Adipocyte (in vitro differentiated cells): ENCODE data around the gene FAM3A.
"Not testable (repeated sequence)": the region's sequence is repeated elsewhere in the genome, so short reads cannot be mapped to it uniquely, and the experiment has no call there.

Experiments used
- DNase-seq: peaks from one replicate; pipeline ENCODE4 v3.0.0-alpha.2; 2015; ENCODE audit warnings: low read depth
- H3K27me3 ChIP-seq: replicated peaks from 2 replicates; pipeline ENCODE4 v1.7.0; 2013; ENCODE audit warnings: mild to moderate bottlenecking, low read length, moderate library complexity; ENCODE audit not compliant: control insufficient read depth, insufficient read depth
- H3K36me3 ChIP-seq: 2 replicates; pipeline ENCODE4 v1.7.0; 2013; ENCODE audit warnings: low read length, mild to moderate bottlenecking, moderate library complexity; ENCODE audit not compliant: control insufficient read depth, insufficient read depth, severe bottlenecking
- H3K4me1 ChIP-seq: 2 replicates; pipeline ENCODE4 v1.7.0; 2013; ENCODE audit warnings: mild to moderate bottlenecking, low read length, moderate library complexity; ENCODE audit not compliant: control insufficient read depth, insufficient read depth
- H3K4me3 ChIP-seq: 2 replicates; pipeline ENCODE4 v1.7.0; 2013; ENCODE audit warnings: mild to moderate bottlenecking, low read length, moderate library complexity
- H3K9ac ChIP-seq: 2 replicates; pipeline ENCODE4 v1.7.0; 2013; ENCODE audit warnings: mild to moderate bottlenecking, low read length, moderate library complexity
- H3K9me3 ChIP-seq: 2 replicates; pipeline ENCODE4 v1.7.0; 2013; ENCODE audit warnings: mild to moderate bottlenecking, low read length, moderate library complexity; ENCODE audit not compliant: control insufficient read depth

The FAM3A gene

DNA sequence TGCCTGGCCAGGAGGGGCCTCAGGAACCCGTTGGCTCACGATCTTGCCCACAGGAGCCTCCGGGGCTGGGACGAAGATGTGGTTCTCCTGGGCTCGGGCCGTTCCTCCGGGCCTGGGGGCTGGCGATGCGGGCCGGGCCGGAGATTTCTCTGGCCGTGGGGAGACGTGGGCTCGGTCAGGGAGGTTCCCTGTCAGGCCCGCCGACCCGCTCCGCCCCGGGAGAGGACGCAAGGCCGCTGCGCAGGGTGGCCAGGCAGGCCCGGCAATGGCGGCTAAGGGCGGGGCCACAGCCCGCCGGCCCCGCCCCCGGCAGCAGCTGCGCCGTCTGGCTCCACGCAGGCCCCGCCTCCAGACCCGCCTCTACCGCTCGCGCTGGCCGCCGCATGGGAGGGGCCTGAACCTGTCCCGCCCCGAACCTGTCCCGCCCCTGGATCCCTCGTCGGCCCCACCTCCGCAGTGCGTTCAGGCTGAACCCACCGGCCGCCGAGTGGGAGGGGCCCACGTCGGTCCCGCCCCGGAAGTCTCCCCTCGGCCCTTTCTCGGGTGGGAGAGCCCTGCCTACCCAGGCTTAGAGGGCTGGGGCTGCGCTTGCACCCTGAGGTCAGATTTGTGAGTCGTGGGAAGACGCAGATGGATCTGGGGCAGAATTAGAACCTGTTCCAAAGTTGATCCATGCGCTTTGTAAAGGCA lies at the start of gene FAM3A:
Gene FAM3A, minus strand, starts transcription at position 267 of the 690 bp plus-strand sequence. CDS start 460 bp downstream, outside the sequence.
- no peaks in the 10 kb centered on the region for H3K9me3 ChIP-seq
- peak within 1 kb of the TSS; percentile 88 for H3K9ac ChIP-seq
- peaks cover 4% of the 10 kb centered on the region for H3K27me3 ChIP-seq
- H3K4me3 ChIP-seq: peak within 1 kb of the TSS; percentile 81
- H3K4me1 ChIP-seq: peaks cover 13% of the 10 kb centered on the region
- no peaks in the 10 kb centered on the region for H3K36me3 ChIP-seq
- peak; percentile 91 for DNase-seq

GRCh38 chrX:154562295-154562694 lies 46.3 kb upstream of the FAM3A start:
- not testable (repeated sequence) for H3K4me3 ChIP-seq, H3K9me3 ChIP-seq, H3K36me3 ChIP-seq, H3K9ac ChIP-seq, H3K27me3 ChIP-seq, H3K4me1 ChIP-seq, DNase-seq

DNA sequence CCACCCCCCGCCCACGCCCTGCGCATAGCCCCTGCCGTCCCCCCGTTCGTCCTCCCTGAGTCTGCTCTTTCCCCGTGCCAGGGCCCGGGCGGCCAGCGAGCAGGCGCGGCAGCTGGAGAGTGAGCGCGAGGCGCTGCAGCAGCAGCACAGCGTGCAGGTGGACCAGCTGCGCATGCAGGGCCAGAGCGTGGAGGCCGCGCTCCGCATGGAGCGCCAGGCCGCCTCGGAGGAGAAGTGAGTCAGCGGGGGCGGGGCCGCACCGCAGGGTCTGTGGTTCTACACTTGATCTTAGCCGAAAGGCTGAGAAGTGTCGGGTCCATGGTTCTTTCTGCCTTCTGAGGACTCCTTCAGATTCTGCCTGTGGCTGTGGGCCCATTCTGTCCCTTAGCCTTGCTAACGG lies 44.3 kb upstream of the FAM3A start:
- H3K9me3 ChIP-seq, H3K9ac ChIP-seq, DNase-seq, H3K4me3 ChIP-seq, H3K4me1 ChIP-seq, H3K36me3 ChIP-seq, H3K27me3 ChIP-seq: not testable (repeated sequence)

DNA sequence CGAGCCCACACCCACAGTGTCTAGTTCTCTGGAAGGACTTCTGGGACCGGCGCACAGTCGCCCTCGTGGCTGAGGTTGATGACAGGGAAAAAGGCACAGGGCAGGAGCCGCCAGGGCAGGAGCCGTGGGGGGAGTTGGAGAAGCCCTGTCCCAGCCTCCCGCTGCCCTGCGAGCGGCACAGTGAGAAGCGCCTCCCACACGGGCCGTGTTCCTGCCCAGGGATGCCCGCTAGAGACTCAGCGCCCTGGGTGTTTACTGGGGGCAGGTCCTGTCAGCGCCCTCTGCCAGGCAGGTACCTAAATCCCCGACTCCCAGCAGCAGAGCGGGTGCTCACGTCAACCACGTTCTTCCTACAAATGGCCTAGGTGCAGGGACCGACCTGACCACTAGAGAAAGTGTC lies 42.9 kb upstream of the FAM3A start:
- H3K36me3 ChIP-seq, H3K4me1 ChIP-seq, H3K4me3 ChIP-seq, DNase-seq, H3K9me3 ChIP-seq, H3K9ac ChIP-seq, H3K27me3 ChIP-seq: not testable (repeated sequence)

DNA sequence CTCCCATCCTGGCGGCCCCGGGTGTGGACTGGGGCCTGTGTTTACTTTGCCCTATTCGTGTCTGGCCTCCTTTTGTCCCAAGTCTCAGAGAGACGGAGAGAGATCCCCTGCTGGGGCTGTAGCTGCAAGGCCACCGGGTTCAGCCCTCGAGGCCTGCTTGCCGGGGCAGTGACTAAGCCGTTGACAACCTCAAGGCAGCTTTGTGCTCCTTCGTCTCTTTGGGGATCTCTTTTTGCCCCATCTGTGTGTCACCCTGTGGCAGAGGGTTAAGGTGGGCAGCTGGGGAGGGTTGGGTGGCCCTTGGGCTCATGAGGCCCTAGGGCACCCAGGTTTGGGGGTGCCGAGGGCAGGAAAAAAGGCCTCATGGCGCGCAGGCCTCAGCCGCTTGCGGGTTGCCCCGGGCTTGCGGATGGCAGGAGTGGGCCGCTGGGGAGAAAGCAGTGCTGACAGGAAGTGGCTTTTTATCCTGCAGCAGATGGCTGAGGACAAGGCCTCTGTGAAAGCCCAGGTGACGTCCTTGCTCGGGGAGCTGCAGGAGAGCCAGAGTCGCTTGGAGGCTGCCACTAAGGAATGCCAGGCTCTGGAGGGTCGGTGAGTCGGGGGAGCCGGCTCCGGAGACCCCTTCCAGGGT lies 42.1 kb upstream of the FAM3A start:
- not testable (repeated sequence) for H3K4me3 ChIP-seq, H3K9me3 ChIP-seq, H3K27me3 ChIP-seq, H3K4me1 ChIP-seq, DNase-seq, H3K9ac ChIP-seq
- H3K36me3 ChIP-seq: peaks cover 11% of the 10 kb centered on the region

- not testable (repeated sequence) for H3K9ac ChIP-seq, DNase-seq, H3K4me1 ChIP-seq, H3K4me3 ChIP-seq, H3K9me3 ChIP-seq, H3K27me3 ChIP-seq
- H3K36me3 ChIP-seq: peaks cover 15% of the 10 kb centered on the region
Measured at GRCh38 chrX:154552112-154552806, 36.2 kb upstream of the FAM3A start.

DNA sequence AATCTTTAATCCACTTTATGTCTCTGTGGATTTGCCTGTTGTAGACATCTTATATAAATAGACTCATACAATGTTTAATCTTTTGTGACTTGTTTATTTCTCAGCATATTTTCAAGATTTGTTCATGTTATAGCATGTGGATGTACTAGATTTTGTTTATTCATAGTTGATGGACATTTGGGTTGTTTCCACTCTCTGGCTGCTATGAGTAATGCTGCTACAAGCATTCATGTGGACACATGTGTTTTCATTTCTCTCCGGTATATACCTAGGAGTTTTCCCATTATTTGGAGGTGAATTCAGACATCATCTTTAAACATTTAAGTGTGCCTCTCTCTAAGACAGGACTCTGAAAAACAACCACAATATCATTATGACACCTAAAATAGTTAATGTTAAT lies 33.7 kb upstream of the FAM3A start:
- Histone ChIP-seq H3K9me3 (peaks cover 4% of the 10 kb centered on the region), H3K4me3 (peak overlapping the region; percentile 37), H3K27me3 (no peaks in the 10 kb centered on the region), H3K4me1 (peaks cover 15% of the 10 kb centered on the region), H3K36me3 (peaks cover 19% of the 10 kb centered on the region), H3K9ac (peak overlapping the region; percentile 20)
- DNase-seq: peak; percentile 59

DNA sequence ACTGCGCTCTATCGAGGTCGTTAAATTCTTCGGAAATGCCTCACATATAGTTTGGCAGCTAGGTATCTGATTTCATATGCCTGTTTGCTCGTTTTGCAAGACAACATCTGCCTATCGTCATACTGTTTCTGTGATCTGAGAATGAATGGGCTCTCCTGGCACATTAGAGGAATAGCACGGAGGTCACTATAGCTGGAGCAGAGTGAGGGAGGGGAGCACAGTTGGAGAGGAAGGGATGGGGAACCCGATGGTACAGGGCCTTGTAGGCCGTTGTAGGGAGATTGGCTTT lies 31.9 kb upstream of the FAM3A start:
- H3K4me1 ChIP-seq: peaks cover 30% of the 10 kb centered on the region
- peak; percentile 59 for DNase-seq
- peaks cover 11% of the 10 kb centered on the region for H3K36me3 ChIP-seq
- no peaks in the 10 kb centered on the region for H3K27me3 ChIP-seq
- peak overlapping the region; percentile 86 for H3K4me3 ChIP-seq
- peaks cover 4% of the 10 kb centered on the region for H3K9me3 ChIP-seq
- peak overlapping the region; percentile 92 for H3K9ac ChIP-seq

DNA sequence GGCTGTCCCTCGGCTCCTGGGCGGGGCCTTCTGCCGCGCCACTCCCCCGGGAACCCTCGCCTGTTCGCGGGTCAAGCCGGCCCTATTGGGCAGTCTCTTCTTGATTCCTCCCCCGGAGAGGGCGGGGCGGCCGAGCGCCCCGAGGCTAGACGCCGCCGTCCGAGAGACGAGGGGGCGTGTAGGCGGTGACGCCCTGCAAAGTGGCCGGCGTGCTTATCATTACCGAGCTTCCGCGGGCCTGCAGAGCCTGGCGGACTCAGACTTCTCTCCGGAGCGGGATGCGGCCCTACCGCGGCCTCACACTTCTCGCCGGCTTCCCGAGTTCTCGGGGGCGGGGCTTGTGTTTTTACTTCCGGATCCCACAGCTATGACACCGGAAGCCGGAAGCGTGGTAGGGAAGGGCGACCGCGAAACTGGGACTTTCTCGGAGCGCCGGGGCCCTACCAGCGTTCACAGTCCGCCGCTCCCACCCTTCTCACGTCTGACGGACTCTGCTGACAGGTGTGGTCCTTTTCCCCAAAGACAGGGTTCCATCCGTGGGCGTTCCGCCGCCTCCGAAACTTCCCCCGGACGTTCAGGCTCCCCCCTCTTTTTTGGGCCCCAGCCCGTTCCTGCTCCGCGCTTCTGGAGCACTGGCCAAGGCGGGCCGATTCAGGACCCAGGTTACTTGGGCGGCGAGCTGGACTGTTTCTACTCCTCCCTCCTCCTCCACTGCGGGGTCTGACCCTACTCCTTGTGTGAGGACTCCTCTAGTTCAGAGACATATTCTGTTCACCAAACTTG lies 31.4 kb upstream of the FAM3A start, which contains the start of gene IKBKG:
Gene IKBKG, plus strand, starts transcription at position 376 of the 783 bp plus-strand sequence. CDS start 4,383 bp downstream, outside the sequence.
- DNase-seq: peak; percentile 92
- H3K27me3 ChIP-seq: no peaks in the 10 kb centered on the region
- H3K4me1 ChIP-seq: peaks cover 35% of the 10 kb centered on the region
- H3K4me3 ChIP-seq: peak within 1 kb of the TSS; percentile 86
- H3K9ac ChIP-seq: peak within 1 kb of the TSS; percentile 92
- peaks cover 4% of the 10 kb centered on the region for H3K9me3 ChIP-seq
- peaks cover 10% of the 10 kb centered on the region for H3K36me3 ChIP-seq

DNA sequence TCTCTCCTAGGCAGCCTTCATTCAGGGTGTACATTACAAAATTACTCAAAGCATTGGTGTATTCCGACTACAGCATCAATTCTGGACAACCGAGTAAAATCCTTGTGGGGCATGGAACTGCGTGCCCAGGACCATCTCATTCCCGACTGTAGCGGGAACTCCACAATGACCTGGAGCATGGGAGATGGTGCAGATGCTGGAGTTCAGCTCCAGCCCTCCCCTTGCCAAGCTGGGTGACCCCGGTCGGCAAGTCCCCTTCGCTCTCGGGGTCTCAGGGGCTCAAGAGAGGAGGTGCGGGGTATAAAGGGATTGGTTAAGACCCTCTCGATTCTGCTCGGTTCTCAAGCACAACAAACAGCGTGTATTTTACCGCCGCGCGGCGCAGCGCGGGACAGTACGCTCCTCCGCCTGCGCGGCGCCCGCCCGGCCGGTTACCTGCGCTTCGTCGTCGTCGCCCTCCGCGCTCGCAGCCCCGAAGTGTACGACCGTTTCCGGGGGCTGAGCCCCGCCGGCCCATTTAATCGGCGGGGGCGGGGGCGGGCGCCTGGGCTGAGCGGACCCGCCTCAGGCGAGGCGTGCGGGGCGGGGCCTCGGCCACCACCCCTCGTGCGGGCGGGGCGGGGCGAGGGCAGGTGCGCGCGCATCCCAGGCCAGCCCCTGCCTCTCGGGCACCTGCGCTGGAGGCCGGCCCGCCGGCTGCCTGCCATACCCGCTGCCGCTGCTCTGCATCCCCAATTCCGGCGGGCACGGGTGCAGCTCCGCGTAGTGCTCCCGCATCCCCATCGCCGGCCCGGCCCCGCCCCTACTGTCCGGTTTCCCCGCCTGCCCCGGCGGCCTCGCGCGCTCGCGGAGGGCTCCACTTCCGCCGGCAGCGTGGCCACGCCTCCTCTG lies 30.6 kb upstream of the FAM3A start, which contains the start of gene G6PD:
Gene G6PD, minus strand, starts transcription at position 493 of the 891 bp plus-strand sequence. CDS start 691 bp downstream, outside the sequence.
- Histone ChIP-seq H3K9me3 (peaks cover 4% of the 10 kb centered on the region), H3K4me3 (peak within 1 kb of the TSS; percentile 86), H3K9ac (peak within 1 kb of the TSS; percentile 92), H3K36me3 (peaks cover 10% of the 10 kb centered on the region), H3K27me3 (no peaks in the 10 kb centered on the region), H3K4me1 (peaks cover 41% of the 10 kb centered on the region)
- DNase-seq: peak; percentile 80
